Measurements from ENCODE around the gene STAG3. TPM values are rescaled to one million over a fixed set of nuclear protein-coding genes. Genes with fewer than 3 reads are reported as not detected.

The STAG3 gene
- total and polyA plus RNA-seq, 9 of the 15 experiments (the other 6 are each of a cell fraction or from before 2014, with no cell fraction given) = 0.54 to 2.5 (median 1.7) TPM

GRCh38 chr7:100132697-100133151 lies 45.0 kb upstream of the STAG3 start (continued):
- TF ChIP-seq, protein P1, sequence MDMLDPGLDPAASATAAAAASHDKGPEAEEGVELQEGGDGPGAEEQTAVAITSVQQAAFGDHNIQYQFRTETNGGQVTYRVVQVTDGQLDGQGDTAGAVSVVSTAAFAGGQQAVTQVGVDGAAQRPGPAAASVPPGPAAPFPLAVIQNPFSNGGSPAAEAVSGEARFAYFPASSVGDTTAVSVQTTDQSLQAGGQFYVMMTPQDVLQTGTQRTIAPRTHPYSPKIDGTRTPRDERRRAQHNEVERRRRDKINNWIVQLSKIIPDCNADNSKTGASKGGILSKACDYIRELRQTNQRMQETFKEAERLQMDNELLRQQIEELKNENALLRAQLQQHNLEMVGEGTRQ (CRISPR knock-in tag; IDR thresholded peaks at IDR 0.05) = no peak
- no peak for TF ChIP-seq U2AF2 (optimal IDR thresholded peaks at IDR 0.05; ENCODE audit: low read depth, low read length)
- TF ChIP-seq BMI1 (IDR thresholded peaks at IDR 0.05; ENCODE audit: low read length) = no peak
- TF ChIP-seq, protein P2, sequence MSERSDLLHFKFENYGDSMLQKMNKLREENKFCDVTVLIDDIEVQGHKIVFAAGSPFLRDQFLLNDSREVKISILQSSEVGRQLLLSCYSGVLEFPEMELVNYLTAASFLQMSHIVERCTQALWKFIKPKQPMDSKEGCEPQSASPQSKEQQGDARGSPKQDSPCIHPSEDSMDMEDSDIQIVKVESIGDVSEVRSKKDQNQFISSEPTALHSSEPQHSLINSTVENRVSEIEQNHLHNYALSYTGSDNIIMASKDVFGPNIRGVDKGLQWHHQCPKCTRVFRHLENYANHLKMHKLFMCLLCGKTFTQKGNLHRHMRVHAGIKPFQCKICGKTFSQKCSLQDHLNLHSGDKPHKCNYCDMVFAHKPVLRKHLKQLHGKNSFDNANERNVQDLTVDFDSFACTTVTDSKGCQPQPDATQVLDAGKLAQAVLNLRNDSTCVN (CRISPR knock-in tag; IDR thresholded peaks at IDR 0.05) = no peak
- peak in 1 of 2 experiments; percentile 41; a peak in 1 of 3 replicates for TF ChIP-seq CBX3 (IDR thresholded peaks at IDR 0.05; ENCODE audit: borderline replicate concordance in 1 of 2, low read length in 2 of 2)
- TF ChIP-seq HDGF (IDR thresholded peaks at IDR 0.05) = peak; percentile 96
- peak; percentile 63; the same call in 1 of the 2 replicates for TF ChIP-seq RB1 (IDR thresholded peaks at IDR 0.05; ENCODE audit: low read depth)
- no peak for TF ChIP-seq ZNF282 (CRISPR knock-in tag; IDR thresholded peaks at IDR 0.05)
- TF ChIP-seq TCFL5 (CRISPR knock-in tag; conservative IDR thresholded peaks at IDR 0.05) = no peak
- peak; percentile 38; the same call in 1 of the 2 replicates for TF ChIP-seq ATF7 (IDR thresholded peaks at IDR 0.05)
- 0 out of 2 replicates have a peak, but pooled peaks have one; percentile 12 for TF ChIP-seq MAFK (IDR thresholded peaks at IDR 0.05; ENCODE audit: low read length)
- no peak for TF ChIP-seq RHOXF2B (CRISPR knock-in tag; conservative IDR thresholded peaks at IDR 0.05)
- TF ChIP-seq, protein P3, sequence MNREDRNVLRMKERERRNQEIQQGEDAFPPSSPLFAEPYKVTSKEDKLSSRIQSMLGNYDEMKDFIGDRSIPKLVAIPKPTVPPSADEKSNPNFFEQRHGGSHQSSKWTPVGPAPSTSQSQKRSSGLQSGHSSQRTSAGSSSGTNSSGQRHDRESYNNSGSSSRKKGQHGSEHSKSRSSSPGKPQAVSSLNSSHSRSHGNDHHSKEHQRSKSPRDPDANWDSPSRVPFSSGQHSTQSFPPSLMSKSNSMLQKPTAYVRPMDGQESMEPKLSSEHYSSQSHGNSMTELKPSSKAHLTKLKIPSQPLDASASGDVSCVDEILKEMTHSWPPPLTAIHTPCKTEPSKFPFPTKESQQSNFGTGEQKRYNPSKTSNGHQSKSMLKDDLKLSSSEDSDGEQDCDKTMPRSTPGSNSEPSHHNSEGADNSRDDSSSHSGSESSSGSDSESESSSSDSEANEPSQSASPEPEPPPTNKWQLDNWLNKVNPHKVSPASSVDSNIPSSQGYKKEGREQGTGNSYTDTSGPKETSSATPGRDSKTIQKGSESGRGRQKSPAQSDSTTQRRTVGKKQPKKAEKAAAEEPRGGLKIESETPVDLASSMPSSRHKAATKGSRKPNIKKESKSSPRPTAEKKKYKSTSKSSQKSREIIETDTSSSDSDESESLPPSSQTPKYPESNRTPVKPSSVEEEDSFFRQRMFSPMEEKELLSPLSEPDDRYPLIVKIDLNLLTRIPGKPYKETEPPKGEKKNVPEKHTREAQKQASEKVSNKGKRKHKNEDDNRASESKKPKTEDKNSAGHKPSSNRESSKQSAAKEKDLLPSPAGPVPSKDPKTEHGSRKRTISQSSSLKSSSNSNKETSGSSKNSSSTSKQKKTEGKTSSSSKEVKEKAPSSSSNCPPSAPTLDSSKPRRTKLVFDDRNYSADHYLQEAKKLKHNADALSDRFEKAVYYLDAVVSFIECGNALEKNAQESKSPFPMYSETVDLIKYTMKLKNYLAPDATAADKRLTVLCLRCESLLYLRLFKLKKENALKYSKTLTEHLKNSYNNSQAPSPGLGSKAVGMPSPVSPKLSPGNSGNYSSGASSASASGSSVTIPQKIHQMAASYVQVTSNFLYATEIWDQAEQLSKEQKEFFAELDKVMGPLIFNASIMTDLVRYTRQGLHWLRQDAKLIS (CRISPR knock-in tag; IDR thresholded peaks at IDR 0.05) = no peak
- TF ChIP-seq, protein P4, sequence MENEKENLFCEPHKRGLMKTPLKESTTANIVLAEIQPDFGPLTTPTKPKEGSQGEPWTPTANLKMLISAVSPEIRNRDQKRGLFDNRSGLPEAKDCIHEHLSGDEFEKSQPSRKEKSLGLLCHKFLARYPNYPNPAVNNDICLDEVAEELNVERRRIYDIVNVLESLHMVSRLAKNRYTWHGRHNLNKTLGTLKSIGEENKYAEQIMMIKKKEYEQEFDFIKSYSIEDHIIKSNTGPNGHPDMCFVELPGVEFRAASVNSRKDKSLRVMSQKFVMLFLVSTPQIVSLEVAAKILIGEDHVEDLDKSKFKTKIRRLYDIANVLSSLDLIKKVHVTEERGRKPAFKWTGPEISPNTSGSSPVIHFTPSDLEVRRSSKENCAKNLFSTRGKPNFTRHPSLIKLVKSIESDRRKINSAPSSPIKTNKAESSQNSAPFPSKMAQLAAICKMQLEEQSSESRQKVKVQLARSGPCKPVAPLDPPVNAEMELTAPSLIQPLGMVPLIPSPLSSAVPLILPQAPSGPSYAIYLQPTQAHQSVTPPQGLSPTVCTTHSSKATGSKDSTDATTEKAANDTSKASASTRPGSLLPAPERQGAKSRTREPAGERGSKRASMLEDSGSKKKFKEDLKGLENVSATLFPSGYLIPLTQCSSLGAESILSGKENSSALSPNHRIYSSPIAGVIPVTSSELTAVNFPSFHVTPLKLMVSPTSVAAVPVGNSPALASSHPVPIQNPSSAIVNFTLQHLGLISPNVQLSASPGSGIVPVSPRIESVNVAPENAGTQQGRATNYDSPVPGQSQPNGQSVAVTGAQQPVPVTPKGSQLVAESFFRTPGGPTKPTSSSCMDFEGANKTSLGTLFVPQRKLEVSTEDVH (IDR thresholded peaks at IDR 0.05; ENCODE audit: low read depth, partially characterized antibody) = peak; percentile 70
- no peak for TF ChIP-seq TSC22D4 (tag; IDR thresholded peaks at IDR 0.05)
- TF ChIP-seq SIRT6 (IDR thresholded peaks at IDR 0.05; ENCODE audit: low read depth, low read length) = no peak
- TF ChIP-seq STAT5A (IDR thresholded peaks at IDR 0.05; ENCODE audit: borderline replicate concordance, low read length) = no peak

Data from K562 (cell line).